HK-2 (cell line): ENCODE results near the gene SYT13.

ENCODE experiments used
- DNase-seq: peaks from one replicate; pipeline ENCODE4 v3.0.0-alpha.2; 2018; ENCODE audit not compliant: unreplicated experiment

SYT13 gene

GRCh38 chr11:45305874-45306623, 19.9 kb upstream of the SYT13 start:
- DNase-seq: no peak

GRCh38 chr11:45304992-45305335, 18.8 kb upstream of the SYT13 start:
- DNase-seq: no peak

GRCh38 chr11:45304111-45304991, 18.2 kb upstream of the SYT13 start:
- DNase-seq: no peak

- no peak for DNase-seq
Observed at GRCh38 chr11:45303316-45303715, 17.2 kb upstream of the SYT13 start.

- DNase-seq: no peak
Observed at GRCh38 chr11:45301537-45302246, 15.6 kb upstream of the SYT13 start.

GRCh38 chr11:45300715-45301114, 14.6 kb upstream of the SYT13 start:
- DNase-seq: no peak

- DNase-seq: no peak
Observed at GRCh38 chr11:45298718-45299117, 12.6 kb upstream of the SYT13 start.

- no peak for DNase-seq
Observed at GRCh38 chr11:45296075-45296474, 9.9 kb upstream of the SYT13 start.

- no peak for DNase-seq
Observed at GRCh38 chr11:45294499-45294898, 8.4 kb upstream of the SYT13 start.

- DNase-seq: peak; percentile 38
Observed at GRCh38 chr11:45293566-45294192, 7.5 kb upstream of the SYT13 start.

GRCh38 chr11:45290586-45290985, 4.4 kb upstream of the SYT13 start:
- no peak for DNase-seq

- DNase-seq: peak; percentile 20
Observed at GRCh38 chr11:45289369-45289768, 3.2 kb upstream of the SYT13 start.

GRCh38 chr11:45288339-45288738, 2.2 kb upstream of the SYT13 start:
- DNase-seq: no peak

GRCh38 chr11:45287316-45287903, 1.3 kb upstream of the SYT13 start:
- DNase-seq: no peak

- no peak for DNase-seq
Observed at GRCh38 chr11:45285250-45285828, 802 bp downstream of the SYT13 start.

- no peak for DNase-seq
Observed at GRCh38 chr11:45282081-45282480, 4.1 kb downstream of the SYT13 start.

GRCh38 chr11:45280449-45280848, 5.7 kb downstream of the SYT13 start:
- no peak for DNase-seq

GRCh38 chr11:45279645-45280044, 6.5 kb downstream of the SYT13 start:
- no peak for DNase-seq

GRCh38 chr11:45278714-45279113, 7.4 kb downstream of the SYT13 start:
- no peak for DNase-seq

- DNase-seq: no peak
Observed at GRCh38 chr11:45275828-45276227, 10.3 kb downstream of the SYT13 start.

- no peak for DNase-seq
Observed at GRCh38 chr11:45274206-45274605, 11.9 kb downstream of the SYT13 start.
